Activated T-helper 1 cell treated with anti-CD3 and anti-CD28 coated beads, Interleukin-12 subunit alpha, Interleukin-12 subunit beta, Interleukin-2, Interleukin-4 antibody, amounts not matched to agents 30 ng/mL and 10 ng/mL and 1 ng/mL, durations not matched to agents 14 hours and 24 hours and 36 hours (primary cell): ENCODE data around the gene CPNE4. TPM values are rescaled to one million over a fixed set of nuclear protein-coding genes. Genes with fewer than 3 reads are reported as not detected.
"Not testable (repeated sequence)": the region's sequence is repeated elsewhere in the genome, so short reads cannot be mapped to it uniquely, and the experiment has no call there.

Source experiments
- DNase-seq: peaks from one replicate; pipeline ENCODE4 v3.0.0; 2021; ENCODE audit warnings: low spot score
- H3K27ac Mint-ChIP-seq: one replicate; pipeline ENCODE4 v1.8.0; 2021; ENCODE audit warnings: mild to moderate bottlenecking, mixed read lengths
- H3K27me3 Mint-ChIP-seq: one replicate; pipeline ENCODE4 v1.8.0; 2022; ENCODE audit warnings: mild to moderate bottlenecking, moderate library complexity, mixed read lengths; ENCODE audit not compliant: insufficient read depth
- H3K36me3 Mint-ChIP-seq: one replicate; pipeline ENCODE4 v1.8.0; 2021; ENCODE audit warnings: low read depth, mixed read lengths
- H3K4me1 Mint-ChIP-seq: one replicate; pipeline ENCODE4 v1.8.0; 2021; ENCODE audit warnings: low read depth, mixed read lengths
- H3K4me3 Mint-ChIP-seq: one replicate; pipeline ENCODE4 v1.8.0; 2021; ENCODE audit warnings: mild to moderate bottlenecking, moderate library complexity, mixed read lengths
- H3K9me3 Mint-ChIP-seq: one replicate; pipeline ENCODE4 v1.8.0; 2021; ENCODE audit warnings: mixed read lengths
- intact Hi-C: fragments of 100-400 bp; cut with micrococcal nuclease; formaldehyde crosslinking; loops from one replicate; pipeline ENCODE4 v1.15.1; 2024
- total RNA-seq: library from RNA; stranded (reverse); gene quantifications from 2 replicates; pipeline ENCODE4 v1.2.3, GENCODE V29; 2022

CPNE4 gene
- total RNA-seq, 1 donor from 2014 or later, result not detected

DNA sequence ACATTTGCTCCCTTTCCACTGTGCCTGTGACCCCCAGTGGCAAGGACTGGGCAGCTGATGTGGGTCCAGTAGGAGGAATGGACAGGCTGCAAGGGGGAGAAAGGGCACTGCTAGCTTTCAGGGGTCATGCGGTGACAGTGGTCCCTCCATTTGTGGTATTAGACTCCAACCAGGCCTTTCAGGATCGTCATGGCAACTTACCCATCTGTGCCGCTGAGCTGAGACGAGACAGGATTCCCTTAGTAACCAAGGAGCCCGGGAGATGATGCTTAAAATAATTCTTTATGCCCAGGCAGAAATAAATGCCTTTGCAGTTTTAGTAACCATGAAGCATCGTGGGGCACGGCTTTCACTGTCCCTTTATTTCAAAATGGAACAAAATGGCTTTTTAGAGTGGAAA, 516.1 kb downstream of the CPNE4 start:
- Mint-ChIP-seq H3K27ac (no peak overlapping the region), H3K9me3 (peaks cover 3% of the 10 kb centered on the region), H3K27me3 (peaks cover 4% of the 10 kb centered on the region), H3K36me3 (no peaks in the 10 kb centered on the region), H3K4me1 (no peaks in the 10 kb centered on the region), H3K4me3 (no peak overlapping the region)
- intact Hi-C loops, result no loop called here
- no peak for DNase-seq

DNA sequence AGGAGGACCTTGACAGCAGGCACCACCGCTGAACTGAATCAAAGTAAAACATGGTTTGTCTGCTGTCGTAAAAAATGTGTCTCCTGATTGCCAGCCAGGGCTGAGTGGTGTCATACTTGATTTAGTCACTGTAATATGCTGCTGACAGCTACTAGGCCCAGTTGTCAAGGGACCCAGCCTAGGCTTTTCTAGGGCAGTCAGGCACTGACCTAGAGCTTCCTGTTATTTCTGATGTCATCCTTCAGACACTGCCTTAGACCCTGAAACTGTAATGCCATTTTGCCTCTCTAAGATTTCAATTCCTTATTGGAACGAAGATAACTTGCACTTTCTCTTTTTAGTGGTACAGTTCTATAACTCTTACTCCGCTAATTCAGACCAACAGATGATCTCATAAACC, 529.4 kb downstream of the CPNE4 start:
- H3K27me3 Mint-ChIP-seq, result peaks cover 7% of the 10 kb centered on the region
- no peak overlapping the region for H3K27ac Mint-ChIP-seq
- H3K4me1 Mint-ChIP-seq, result peaks cover 34% of the 10 kb centered on the region
- intact Hi-C loops, result no loop called here
- H3K4me3 Mint-ChIP-seq, result no peak overlapping the region
- peaks cover 15% of the 10 kb centered on the region for H3K36me3 Mint-ChIP-seq
- DNase-seq, result no peak
- peaks cover 6% of the 10 kb centered on the region for H3K9me3 Mint-ChIP-seq

DNA sequence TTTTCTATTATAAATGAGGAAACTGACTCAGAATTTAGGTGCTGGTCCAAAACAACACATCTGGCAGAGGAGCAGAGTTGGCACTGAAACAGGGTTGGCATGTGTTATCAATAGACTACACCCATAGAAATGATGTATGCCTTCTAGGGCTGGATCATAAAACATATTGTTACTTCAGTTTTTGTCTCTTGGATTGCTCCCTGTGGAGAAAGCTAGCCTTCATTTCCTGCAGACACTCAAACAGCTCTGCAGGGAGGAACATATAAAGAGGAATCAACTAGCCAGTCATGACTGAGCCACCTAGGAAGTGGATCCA, 531.5 kb downstream of the CPNE4 start:
- peaks cover 6% of the 10 kb centered on the region for H3K9me3 Mint-ChIP-seq
- H3K27ac Mint-ChIP-seq, result peak overlapping the region; percentile 95
- intact Hi-C loops, result loop anchor here (1.0 to 5.0 kb wide), 6 partner anchors 33 to 1220 kb away; partner anchors contain the start of genes ASTE1, DNAJC13, NEK11 and NPHP3
- H3K36me3 Mint-ChIP-seq, result peaks cover 30% of the 10 kb centered on the region
- DNase-seq, result no peak
- H3K4me3 Mint-ChIP-seq, result peak overlapping the region; percentile 100
- peaks cover 7% of the 10 kb centered on the region for H3K27me3 Mint-ChIP-seq
- peaks cover 50% of the 10 kb centered on the region for H3K4me1 Mint-ChIP-seq

DNA sequence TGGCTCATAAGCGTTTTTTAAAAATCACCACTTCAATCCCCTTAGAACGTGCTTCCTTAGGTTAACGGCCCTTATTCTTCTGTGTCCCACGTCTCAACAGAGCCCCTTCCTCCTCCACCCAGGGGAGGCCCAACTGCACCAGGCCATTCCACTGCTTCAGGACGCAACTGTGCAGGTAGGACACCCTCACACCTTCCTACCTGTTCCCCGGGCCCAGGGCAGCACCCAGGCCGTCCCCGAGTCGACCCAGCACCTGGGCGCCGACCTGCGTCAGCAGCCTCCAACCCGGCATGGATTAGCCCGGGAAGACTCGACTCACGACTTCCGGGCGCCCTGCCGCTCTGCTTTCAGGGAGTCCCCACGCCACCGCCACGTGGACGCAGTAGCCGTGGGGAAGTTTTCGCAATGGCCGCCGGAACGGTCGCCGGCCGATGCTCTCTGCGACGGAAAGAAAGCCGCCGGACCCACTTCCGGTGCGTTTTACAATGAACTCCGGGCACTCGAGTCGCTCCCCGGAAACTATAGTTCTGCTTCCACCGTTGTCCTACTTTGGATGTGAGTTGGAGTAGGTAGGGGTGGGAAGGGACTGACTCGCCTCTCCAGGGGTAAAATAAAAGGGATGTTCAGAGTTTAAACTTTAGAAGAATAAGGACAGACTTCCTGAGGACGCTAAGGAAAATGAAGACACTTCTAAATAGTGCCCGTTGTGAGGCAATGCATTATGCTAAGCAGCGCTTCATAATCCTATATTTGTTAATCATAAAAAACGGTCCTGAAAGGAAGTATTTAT, 532.1 kb downstream of the CPNE4 start, which contains the start of gene MRPL3:
MRPL3 (minus strand) TSS at position 442 of the 790 bp plus-strand sequence; CDS start at position 292, 150 bp downstream.
- H3K4me3 Mint-ChIP-seq, result peak within 1 kb of the TSS; percentile 100
- peak within 1 kb of the TSS; percentile 95 for H3K27ac Mint-ChIP-seq
- H3K27me3 Mint-ChIP-seq, result peaks cover 4% of the 10 kb centered on the region
- H3K4me1 Mint-ChIP-seq, result peaks cover 50% of the 10 kb centered on the region
- peaks cover 6% of the 10 kb centered on the region for H3K9me3 Mint-ChIP-seq
- peaks cover 34% of the 10 kb centered on the region for H3K36me3 Mint-ChIP-seq
- DNase-seq, result peak; percentile 78
- intact Hi-C loops, result loop anchor here (1.0 to 5.0 kb wide), 8 partner anchors 12 to 1220 kb away; partner anchors contain the start of genes ASTE1, DNAJC13, NEK11 and NPHP3

DNA sequence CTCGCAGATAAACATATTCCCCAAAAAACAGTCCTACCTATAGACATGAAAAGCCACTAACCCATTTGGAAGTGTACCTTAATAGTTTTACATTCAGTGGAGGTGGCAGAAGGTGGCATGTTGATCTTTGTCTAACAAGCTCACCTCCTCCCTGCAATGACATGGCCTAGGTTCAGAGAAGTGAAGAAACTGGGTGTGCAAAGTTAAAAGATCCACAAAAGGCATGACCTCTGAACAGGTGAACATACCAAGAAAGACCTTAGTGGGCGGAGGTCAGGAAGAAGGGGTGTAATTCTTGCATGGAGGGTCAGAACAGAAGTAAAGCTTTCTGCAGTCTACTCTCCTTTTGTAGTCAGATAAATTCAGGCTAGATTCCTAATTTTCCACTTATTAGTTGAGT, 532.9 kb downstream of the CPNE4 start:
- intact Hi-C loops, result loop anchor here (1.0 to 5.0 kb wide), 4 partner anchors 12 to 1221 kb away; partner anchors contain the start of genes DNAJC13, NPHP3 and NUDT16
- H3K27me3 Mint-ChIP-seq, result peaks cover 4% of the 10 kb centered on the region
- peaks cover 6% of the 10 kb centered on the region for H3K9me3 Mint-ChIP-seq
- H3K4me1 Mint-ChIP-seq, result peaks cover 50% of the 10 kb centered on the region
- no peak for DNase-seq
- H3K36me3 Mint-ChIP-seq, result peaks cover 39% of the 10 kb centered on the region
- H3K4me3 Mint-ChIP-seq, result peak overlapping the region; percentile 100
- H3K27ac Mint-ChIP-seq, result peak overlapping the region; percentile 95

DNA sequence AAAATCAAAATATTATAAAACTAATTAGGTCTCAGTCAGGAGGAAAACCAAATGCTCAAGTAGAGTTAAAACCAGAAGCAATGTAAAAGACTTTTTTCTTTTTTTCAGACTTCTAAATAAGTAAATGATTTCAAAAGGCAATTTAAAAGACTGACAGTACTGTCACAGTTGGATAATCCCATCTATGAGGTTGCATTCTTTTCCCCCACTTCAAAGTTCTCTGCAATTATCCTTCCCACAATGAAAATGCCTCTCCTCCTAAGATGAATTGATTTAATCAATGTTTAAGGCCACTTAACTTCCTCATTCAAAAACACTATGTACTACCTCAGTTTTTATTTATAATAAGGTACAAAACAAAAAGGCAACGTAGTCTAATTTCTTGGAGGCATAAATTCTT, 540.1 kb downstream of the CPNE4 start:
- intact Hi-C loops, result no loop called here
- no peaks in the 10 kb centered on the region for H3K27me3 Mint-ChIP-seq
- H3K4me3 Mint-ChIP-seq, result no peak overlapping the region
- no peak overlapping the region for H3K27ac Mint-ChIP-seq
- peaks cover 13% of the 10 kb centered on the region for H3K4me1 Mint-ChIP-seq
- H3K36me3 Mint-ChIP-seq, result peaks cover 48% of the 10 kb centered on the region
- no peaks in the 10 kb centered on the region for H3K9me3 Mint-ChIP-seq
- DNase-seq, result no peak

DNA sequence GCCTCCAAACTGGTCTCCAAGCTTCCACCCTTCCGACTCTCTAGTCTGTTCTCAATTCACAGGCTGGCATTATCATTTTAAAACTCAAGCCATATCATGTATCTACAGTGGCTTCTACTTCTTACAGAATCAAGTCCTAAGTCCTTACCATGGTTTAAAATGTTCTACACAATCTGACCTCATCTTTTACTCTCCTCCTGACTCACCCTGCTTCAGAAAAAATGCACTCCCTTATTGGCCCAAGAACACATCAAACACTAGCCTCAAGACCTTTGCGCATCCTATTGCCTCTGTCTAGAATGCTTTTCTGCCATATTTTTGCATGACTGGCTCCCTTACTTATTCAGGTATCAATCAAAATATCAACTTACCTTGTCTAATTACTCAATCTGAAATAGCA, 543.0 kb downstream of the CPNE4 start:
- no peaks in the 10 kb centered on the region for H3K27me3 Mint-ChIP-seq
- H3K36me3 Mint-ChIP-seq, result peaks cover 42% of the 10 kb centered on the region
- no peak overlapping the region for H3K27ac Mint-ChIP-seq
- H3K4me1 Mint-ChIP-seq, result peaks cover 6% of the 10 kb centered on the region
- H3K9me3 Mint-ChIP-seq, result no peaks in the 10 kb centered on the region
- intact Hi-C loops, result no loop called here
- no peak for DNase-seq
- no peak overlapping the region for H3K4me3 Mint-ChIP-seq

DNA sequence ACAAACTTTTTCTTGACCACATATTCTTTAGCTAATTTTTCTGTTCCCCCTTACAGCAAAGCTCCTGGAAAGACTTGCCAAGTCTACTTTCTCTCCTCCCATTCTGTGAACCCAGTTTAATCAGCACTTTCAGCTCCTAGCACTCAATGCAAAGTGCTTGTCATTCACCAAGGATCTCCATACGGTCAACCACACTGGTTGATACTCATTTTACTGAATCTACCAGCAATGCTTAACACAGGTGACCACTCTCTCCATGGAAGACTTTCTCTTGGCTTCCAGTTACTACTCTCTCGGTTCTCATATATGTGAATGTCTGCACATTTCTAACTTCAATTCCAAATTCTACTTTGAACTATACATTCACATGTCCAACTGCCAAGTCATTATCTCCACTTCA, 543.7 kb downstream of the CPNE4 start:
- H3K9me3 Mint-ChIP-seq, result no peaks in the 10 kb centered on the region
- H3K4me1 Mint-ChIP-seq, result peaks cover 12% of the 10 kb centered on the region
- H3K4me3 Mint-ChIP-seq, result no peak overlapping the region
- no peaks in the 10 kb centered on the region for H3K27me3 Mint-ChIP-seq
- H3K27ac Mint-ChIP-seq, result no peak overlapping the region
- intact Hi-C loops, result no loop called here
- peaks cover 41% of the 10 kb centered on the region for H3K36me3 Mint-ChIP-seq
- DNase-seq, result no peak

DNA sequence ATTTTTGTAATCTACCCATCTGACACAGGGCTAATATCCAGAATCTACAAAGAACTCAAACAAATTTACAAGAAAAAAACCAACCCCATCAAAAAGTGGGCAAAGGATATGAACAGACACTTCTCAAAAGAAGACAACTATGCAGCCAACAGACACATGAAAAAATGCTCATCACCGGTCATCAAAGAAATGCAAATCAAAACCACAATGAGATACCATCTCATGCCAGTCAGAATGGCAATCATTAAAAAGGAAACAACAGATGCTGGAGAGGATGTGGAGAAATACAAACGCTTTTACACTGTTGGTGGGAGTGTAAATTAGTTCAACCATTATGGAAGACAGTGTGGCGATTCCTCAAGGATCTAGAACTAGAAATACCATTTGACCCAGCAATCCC, 548.3 kb downstream of the CPNE4 start:
- H3K27me3 Mint-ChIP-seq, H3K4me3 Mint-ChIP-seq, DNase-seq, intact Hi-C loops, H3K9me3 Mint-ChIP-seq, H3K27ac Mint-ChIP-seq: not testable (repeated sequence)
- peaks cover 36% of the 10 kb centered on the region for H3K36me3 Mint-ChIP-seq
- peaks cover 22% of the 10 kb centered on the region for H3K4me1 Mint-ChIP-seq

DNA sequence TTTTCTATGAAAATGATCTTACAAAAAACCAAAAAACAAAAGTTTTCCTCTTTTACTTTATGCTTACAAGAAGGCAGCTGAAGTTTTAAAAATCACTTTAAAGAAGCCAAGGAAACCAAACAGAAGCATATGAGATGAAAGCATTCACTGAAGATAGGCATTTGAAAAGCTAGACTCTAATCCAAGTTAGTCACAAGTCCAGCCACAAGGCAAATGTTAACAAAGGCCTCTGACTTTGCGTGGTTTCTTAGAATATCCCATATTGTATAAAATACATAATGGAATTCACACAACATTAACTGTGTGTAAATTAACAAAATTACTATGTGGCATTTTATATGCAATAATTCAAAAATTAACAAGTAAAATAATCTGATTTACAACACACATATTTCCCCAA, 549.7 kb downstream of the CPNE4 start:
- Mint-ChIP-seq H3K4me3 (no peak overlapping the region), H3K9me3 (no peaks in the 10 kb centered on the region), H3K27me3 (no peaks in the 10 kb centered on the region), H3K4me1 (peaks cover 22% of the 10 kb centered on the region), H3K27ac (no peak overlapping the region), H3K36me3 (peaks cover 40% of the 10 kb centered on the region)
- no peak for DNase-seq
- intact Hi-C loops, result loop anchor here (1.0 kb wide), 1 partner anchor 15 kb away; no protein-coding TSS in a partner anchor

DNA sequence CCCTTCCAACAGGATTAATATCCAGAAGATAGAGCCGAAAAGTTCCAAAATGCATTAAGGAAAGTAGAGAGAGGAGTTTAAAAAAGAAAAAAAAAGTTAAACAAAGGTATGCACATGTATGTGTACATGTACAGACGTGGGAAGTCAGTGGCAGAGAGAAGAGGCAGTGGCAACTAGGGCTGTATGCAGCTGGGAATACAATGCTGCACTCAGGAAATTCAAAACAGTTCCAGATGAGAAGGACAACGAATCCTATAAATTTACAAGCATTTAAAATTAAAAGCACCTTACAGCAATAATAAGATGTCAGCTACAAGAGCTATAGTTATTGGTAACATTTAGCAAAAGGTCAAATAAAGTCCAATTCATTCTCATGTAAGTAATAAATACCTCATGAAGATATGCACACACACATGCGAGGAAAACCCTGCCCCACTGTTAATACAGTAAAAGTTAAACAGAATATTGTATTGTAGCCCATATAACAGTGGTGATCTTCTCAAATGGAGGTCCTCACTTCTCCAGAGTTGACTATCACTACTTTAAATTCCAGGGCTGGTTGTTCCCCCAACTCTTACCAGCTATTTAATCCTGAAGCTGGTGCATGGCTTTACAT, 550.2 kb downstream of the CPNE4 start:
- DNase-seq, result no peak
- peaks cover 42% of the 10 kb centered on the region for H3K36me3 Mint-ChIP-seq
- intact Hi-C loops, result loop anchor here (1.0 kb wide), 1 partner anchor 14 kb away; no protein-coding TSS in a partner anchor
- no peak overlapping the region for H3K4me3 Mint-ChIP-seq
- peaks cover 22% of the 10 kb centered on the region for H3K4me1 Mint-ChIP-seq
- no peaks in the 10 kb centered on the region for H3K9me3 Mint-ChIP-seq
- H3K27ac Mint-ChIP-seq, result no peak overlapping the region
- H3K27me3 Mint-ChIP-seq, result no peaks in the 10 kb centered on the region
